Parathyroid adenoma (tissue), 2 donors: ENCODE measurements around the gene DSCAM.

Source experiments
- H2AFZ ChIP-seq: fragments of 300-600 bp; sonication (generic); one replicate; pipeline ENCODE4 v1.7.0; 2017; ENCODE audit warnings: antibody characterized with exemption, mild to moderate bottlenecking
- H3K27ac ChIP-seq: fragments of 300-600 bp; sonication (generic); one replicate; pipeline ENCODE4 v1.7.0; 2017
- H3K27me3 ChIP-seq: fragments of 300-600 bp; sonication (generic); one replicate; pipeline ENCODE4 v1.7.0; 2017; ENCODE audit warnings: low read length; ENCODE audit not compliant: control insufficient read depth, insufficient read depth
- H3K36me3 ChIP-seq: fragments of 300-600 bp; sonication (generic); one replicate; pipeline ENCODE4 v1.7.0; 2017; ENCODE audit warnings: low read length; ENCODE audit not compliant: control insufficient read depth, insufficient read depth
- H3K4me1 ChIP-seq: fragments of 300-600 bp; sonication (generic); one replicate; pipeline ENCODE4 v1.7.0; 2017; ENCODE audit warnings: control low read depth
- H3K4me2 ChIP-seq: fragments of 300-600 bp; sonication (generic); one replicate; pipeline ENCODE4 v1.7.0; 2017; ENCODE audit warnings: low read length
- H3K4me3 ChIP-seq: fragments of 300-600 bp; sonication (generic); one replicate; pipeline ENCODE4 v1.7.0; 2017; ENCODE audit warnings: low read depth, low read length
- H3K79me2 ChIP-seq: fragments of 300-600 bp; sonication (generic); one replicate; pipeline ENCODE4 v1.7.0; 2017; ENCODE audit warnings: control low read depth
- H3K9ac ChIP-seq: fragments of 300-600 bp; sonication (generic); one replicate; pipeline ENCODE4 v1.7.0; 2017; ENCODE audit warnings: mild to moderate bottlenecking
- H3K9me3 ChIP-seq: fragments of 300-600 bp; sonication (generic); one replicate; pipeline ENCODE4 v1.7.0; 2017; ENCODE audit warnings: low read length; ENCODE audit not compliant: control insufficient read depth
- TF ChIP-seq, protein P1 (sequence below): fragments of 300-600 bp; sonication (generic); IDR thresholded peaks from one replicate; pipeline ENCODE4 v1.7.0; 2017; ENCODE audit warnings: antibody characterized with exemption, mild to moderate bottlenecking
- donor health status: primary hyperparathyroidism.

The DSCAM gene

DNA sequence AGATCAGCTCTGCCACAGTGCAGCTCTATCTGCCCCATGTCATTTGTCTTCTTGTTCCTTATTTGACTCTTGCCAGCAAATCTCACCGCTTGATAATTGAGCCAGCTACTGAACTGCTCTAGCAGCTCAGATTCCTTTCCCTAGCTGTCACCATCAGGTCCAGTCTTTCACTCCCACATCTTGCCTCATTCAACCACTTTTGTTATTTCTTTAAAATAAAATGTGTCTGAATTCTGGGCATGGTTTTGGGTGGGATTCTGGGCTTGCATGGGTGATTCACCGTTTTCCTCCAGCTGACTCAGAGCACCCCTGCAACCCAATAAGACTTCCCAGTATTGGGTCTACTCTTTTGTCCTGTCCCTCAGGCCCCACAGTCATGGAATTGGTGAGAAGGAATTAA, 215.7 kb downstream of the DSCAM start:
- Histone ChIP-seq H3K79me2 (no peaks in the 10 kb centered on the region), H3K27me3 (no peaks in the 10 kb centered on the region), H3K27ac (no peak overlapping the region), H3K4me1 (no peaks in the 10 kb centered on the region), H3K9me3 (no peaks in the 10 kb centered on the region), H2AFZ (no peak overlapping the region), H3K9ac (no peak overlapping the region), H3K4me2 (no peak overlapping the region), H3K36me3 (no peaks in the 10 kb centered on the region), H3K4me3 (no peak overlapping the region)
- TF ChIP-seq, protein P1, sequence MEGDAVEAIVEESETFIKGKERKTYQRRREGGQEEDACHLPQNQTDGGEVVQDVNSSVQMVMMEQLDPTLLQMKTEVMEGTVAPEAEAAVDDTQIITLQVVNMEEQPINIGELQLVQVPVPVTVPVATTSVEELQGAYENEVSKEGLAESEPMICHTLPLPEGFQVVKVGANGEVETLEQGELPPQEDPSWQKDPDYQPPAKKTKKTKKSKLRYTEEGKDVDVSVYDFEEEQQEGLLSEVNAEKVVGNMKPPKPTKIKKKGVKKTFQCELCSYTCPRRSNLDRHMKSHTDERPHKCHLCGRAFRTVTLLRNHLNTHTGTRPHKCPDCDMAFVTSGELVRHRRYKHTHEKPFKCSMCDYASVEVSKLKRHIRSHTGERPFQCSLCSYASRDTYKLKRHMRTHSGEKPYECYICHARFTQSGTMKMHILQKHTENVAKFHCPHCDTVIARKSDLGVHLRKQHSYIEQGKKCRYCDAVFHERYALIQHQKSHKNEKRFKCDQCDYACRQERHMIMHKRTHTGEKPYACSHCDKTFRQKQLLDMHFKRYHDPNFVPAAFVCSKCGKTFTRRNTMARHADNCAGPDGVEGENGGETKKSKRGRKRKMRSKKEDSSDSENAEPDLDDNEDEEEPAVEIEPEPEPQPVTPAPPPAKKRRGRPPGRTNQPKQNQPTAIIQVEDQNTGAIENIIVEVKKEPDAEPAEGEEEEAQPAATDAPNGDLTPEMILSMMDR, result no peak

DNA sequence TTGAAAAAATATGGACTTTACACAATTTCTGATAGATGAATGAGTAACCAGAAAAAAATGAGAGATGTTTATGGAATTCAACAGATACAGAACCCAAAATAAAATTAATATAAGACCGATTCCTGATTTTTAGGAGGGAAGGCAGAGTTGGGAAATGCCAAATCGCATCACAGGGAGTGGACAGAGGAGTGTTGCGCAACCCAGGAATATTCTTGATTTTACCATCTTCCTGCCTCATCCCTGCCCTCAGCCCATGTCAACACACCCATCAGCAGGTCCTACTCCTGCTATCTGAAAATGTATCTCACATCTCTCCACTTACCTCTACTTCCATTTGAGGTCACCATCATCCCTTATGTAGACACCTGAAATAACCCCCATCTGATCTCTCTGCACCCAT, 221.0 kb downstream of the DSCAM start:
- Histone ChIP-seq H3K9ac (no peak overlapping the region), H3K27ac (no peak overlapping the region), H2AFZ (no peak overlapping the region), H3K79me2 (no peaks in the 10 kb centered on the region), H3K27me3 (no peaks in the 10 kb centered on the region), H3K4me2 (no peak overlapping the region), H3K9me3 (no peaks in the 10 kb centered on the region), H3K4me3 (no peak overlapping the region), H3K4me1 (no peaks in the 10 kb centered on the region), H3K36me3 (no peaks in the 10 kb centered on the region)
- TF ChIP-seq, protein P1, result no peak

DNA sequence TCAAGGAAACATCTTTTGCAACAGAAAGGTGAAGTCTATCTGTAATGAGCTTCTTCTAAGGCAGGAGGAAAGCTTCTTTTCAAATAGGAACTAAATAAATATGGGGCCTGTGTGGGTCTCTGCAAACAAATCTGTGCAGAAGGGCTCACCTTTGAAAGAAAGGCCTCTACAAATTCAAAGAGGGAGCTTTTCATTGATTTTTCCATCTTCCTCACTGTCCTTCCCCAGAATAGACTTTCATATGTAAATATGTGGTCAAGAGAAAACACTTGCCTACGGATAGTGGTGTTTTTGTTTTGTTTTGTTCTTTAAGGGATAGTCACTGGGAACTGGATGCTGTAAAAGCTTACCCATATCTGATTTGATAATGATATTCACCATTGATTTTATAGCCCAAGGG, 223.4 kb downstream of the DSCAM start:
- Histone ChIP-seq H3K79me2 (no peaks in the 10 kb centered on the region), H3K27ac (no peak overlapping the region), H2AFZ (no peak overlapping the region), H3K9ac (no peak overlapping the region), H3K4me3 (no peak overlapping the region), H3K9me3 (no peaks in the 10 kb centered on the region), H3K27me3 (no peaks in the 10 kb centered on the region), H3K36me3 (no peaks in the 10 kb centered on the region), H3K4me1 (no peaks in the 10 kb centered on the region), H3K4me2 (no peak overlapping the region)
- TF ChIP-seq, protein P1, result no peak

DNA sequence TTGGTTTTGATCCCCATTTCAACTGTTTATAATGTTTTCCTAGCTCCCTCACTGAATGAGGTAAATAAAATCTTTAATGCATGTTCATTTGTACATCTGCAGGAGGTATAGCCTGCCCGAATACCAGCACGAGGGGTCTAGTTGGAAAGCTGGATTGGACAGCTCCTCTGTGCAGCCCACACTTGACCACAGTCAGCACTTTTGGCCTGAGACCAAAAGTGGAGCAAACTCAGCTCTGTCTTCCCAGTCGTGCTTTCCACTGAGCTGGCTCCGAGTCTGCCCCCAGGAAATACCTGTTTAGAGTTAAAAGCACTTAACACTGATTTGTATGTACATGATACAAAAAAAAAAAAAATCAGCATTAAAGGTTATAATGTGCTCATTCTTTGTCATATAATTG, 224.4 kb downstream of the DSCAM start:
- H3K9ac ChIP-seq, result no peak overlapping the region
- no peak overlapping the region for H2AFZ ChIP-seq
- TF ChIP-seq, protein P1, result no peak
- H3K4me1 ChIP-seq, result no peaks in the 10 kb centered on the region
- no peak overlapping the region for H3K4me2 ChIP-seq
- no peaks in the 10 kb centered on the region for H3K36me3 ChIP-seq
- no peaks in the 10 kb centered on the region for H3K9me3 ChIP-seq
- H3K79me2 ChIP-seq, result no peaks in the 10 kb centered on the region
- no peak overlapping the region for H3K27ac ChIP-seq
- H3K4me3 ChIP-seq, result no peak overlapping the region
- H3K27me3 ChIP-seq, result no peaks in the 10 kb centered on the region

DNA sequence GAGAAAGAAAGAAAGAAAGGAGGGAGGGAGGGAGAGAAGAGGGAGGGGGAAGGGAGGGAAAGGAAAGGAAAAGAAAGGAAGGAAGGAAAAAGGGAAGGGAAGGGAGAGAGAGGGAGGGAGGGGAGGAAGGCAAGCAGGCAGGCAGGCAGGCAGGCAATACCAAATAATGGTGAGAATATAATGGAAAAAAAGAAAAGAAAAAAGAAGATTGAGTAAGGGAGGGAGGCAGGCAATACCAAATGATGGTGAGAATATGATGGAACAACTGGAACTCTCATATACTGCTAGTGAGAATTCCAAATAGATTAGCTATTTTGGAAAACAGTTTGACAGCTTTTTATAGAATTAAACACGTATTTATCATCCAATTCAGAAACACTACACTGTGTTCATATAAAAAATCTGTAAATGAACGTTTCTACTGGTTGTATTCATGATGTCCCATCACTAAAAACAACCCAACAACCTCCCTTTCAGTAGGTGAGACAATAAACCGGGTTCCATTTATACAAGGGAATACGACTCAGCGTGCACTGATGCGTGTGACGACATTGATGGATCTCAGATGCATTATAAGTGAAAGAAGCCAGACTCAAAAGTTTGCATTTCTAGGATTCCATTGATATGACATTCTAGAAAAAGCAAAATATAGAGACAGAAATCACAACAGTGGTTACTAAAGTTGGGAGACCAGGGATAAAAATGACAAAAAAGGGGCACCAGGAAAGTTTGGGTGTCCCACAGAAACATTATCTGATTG, 226.4 kb downstream of the DSCAM start:
- no peak overlapping the region for H3K4me3 ChIP-seq
- H3K27ac ChIP-seq, result no peak overlapping the region
- H3K4me2 ChIP-seq, result no peak overlapping the region
- no peaks in the 10 kb centered on the region for H3K79me2 ChIP-seq
- H3K9ac ChIP-seq, result no peak overlapping the region
- TF ChIP-seq, protein P1, result no peak
- no peaks in the 10 kb centered on the region for H3K27me3 ChIP-seq
- H3K9me3 ChIP-seq, result no peaks in the 10 kb centered on the region
- no peaks in the 10 kb centered on the region for H3K36me3 ChIP-seq
- H3K4me1 ChIP-seq, result no peaks in the 10 kb centered on the region
- H2AFZ ChIP-seq, result no peak overlapping the region
